Measurements from ENCODE around the gene ZNF484.

DNA sequence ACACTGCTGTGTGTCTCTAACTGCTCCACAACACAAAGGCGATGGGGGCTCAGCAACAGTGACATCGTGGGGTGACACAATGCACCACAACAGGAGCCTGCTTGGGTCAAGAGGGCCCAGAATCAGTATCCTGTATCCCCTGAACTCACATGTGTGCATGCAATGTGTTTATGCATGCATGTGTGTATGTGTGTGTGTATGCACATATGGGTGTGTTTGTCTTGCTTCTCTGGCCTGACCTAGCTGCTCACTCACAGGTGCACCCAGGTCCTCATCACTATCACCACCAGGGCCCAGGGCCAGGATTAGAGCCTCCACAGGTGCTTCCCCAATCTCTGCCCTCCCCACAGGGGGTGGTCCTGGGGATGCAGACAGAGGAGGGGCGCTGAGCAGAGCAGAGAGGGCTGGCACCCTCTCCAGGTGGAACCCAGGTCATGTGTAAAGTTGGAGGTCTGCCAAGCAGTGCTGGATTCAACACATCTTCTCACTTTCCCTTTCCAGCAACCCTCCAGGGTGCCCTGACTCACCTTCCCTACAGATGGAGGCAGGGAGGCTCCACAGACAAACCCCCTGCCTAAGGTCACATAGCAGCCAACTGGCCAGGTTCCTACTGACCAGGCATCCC is 18.1 kb upstream of the ZNF484 start:
- TF ChIP-seq, protein P1, sequence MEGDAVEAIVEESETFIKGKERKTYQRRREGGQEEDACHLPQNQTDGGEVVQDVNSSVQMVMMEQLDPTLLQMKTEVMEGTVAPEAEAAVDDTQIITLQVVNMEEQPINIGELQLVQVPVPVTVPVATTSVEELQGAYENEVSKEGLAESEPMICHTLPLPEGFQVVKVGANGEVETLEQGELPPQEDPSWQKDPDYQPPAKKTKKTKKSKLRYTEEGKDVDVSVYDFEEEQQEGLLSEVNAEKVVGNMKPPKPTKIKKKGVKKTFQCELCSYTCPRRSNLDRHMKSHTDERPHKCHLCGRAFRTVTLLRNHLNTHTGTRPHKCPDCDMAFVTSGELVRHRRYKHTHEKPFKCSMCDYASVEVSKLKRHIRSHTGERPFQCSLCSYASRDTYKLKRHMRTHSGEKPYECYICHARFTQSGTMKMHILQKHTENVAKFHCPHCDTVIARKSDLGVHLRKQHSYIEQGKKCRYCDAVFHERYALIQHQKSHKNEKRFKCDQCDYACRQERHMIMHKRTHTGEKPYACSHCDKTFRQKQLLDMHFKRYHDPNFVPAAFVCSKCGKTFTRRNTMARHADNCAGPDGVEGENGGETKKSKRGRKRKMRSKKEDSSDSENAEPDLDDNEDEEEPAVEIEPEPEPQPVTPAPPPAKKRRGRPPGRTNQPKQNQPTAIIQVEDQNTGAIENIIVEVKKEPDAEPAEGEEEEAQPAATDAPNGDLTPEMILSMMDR (IDR thresholded peaks at IDR 0.05) = no peak
- no peak for TF ChIP-seq POLR2A (IDR thresholded peaks at IDR 0.05)

Measured in right lobe of liver (tissue), 4 donors.